BLaER1 treated with 17β-estradiol and CSF1 and Interleukin-3, amounts not matched to agents 10 nM and 100 nM (cell line): Measurements from ENCODE around the gene CCT8.
"Not testable (repeated sequence)": the region's sequence is repeated elsewhere in the genome, so short reads cannot be mapped to it uniquely, and the experiment has no call there.

ENCODE experiments used
- H3K27ac ChIP-seq, 11 experiments: shearing (Covaris generic); formaldehyde crosslinking; 2 replicates each; pipeline ENCODE4 v1.8.1; 2022
- H3K27me3 ChIP-seq, 11 experiments: shearing (Covaris generic); formaldehyde crosslinking; 2 replicates each; pipeline ENCODE4 v1.8.1; 2022
- H3K36me3 ChIP-seq, 11 experiments: shearing (Covaris generic); formaldehyde crosslinking; 2 replicates each; pipeline ENCODE4 v1.8.1; 2022
- H3K4me1 ChIP-seq, 10 experiments: shearing (Covaris generic); formaldehyde crosslinking; 2 replicates each; pipeline ENCODE4 v1.8.1; 2022
- H3K4me2 ChIP-seq, 11 experiments: shearing (Covaris generic); formaldehyde crosslinking; 2 replicates each; pipeline ENCODE4 v1.8.1; 2022
- H3K4me3 ChIP-seq, 10 experiments: shearing (Covaris generic); formaldehyde crosslinking; 2 replicates each; pipeline ENCODE4 v1.8.1; 2022
- H3K9ac ChIP-seq, 11 experiments: shearing (Covaris generic); formaldehyde crosslinking; 2 replicates each; pipeline ENCODE4 v1.8.1; 2022
- H3K9me3 ChIP-seq, 11 experiments: shearing (Covaris generic); formaldehyde crosslinking; replicated peaks in 1 of 11; 2 replicates each; pipeline ENCODE4 v1.8.1; 2022
- H4K20me1 ChIP-seq, 11 experiments: shearing (Covaris generic); formaldehyde crosslinking; 2 replicates each; pipeline ENCODE4 v1.8.1; 2022
- Cebpa-rat ChIP-seq, 11 experiments: shearing (Covaris generic); IDR thresholded peaks; 2 replicates each; pipeline ENCODE4 v1.8.1; 2022

The CCT8 gene

DNA sequence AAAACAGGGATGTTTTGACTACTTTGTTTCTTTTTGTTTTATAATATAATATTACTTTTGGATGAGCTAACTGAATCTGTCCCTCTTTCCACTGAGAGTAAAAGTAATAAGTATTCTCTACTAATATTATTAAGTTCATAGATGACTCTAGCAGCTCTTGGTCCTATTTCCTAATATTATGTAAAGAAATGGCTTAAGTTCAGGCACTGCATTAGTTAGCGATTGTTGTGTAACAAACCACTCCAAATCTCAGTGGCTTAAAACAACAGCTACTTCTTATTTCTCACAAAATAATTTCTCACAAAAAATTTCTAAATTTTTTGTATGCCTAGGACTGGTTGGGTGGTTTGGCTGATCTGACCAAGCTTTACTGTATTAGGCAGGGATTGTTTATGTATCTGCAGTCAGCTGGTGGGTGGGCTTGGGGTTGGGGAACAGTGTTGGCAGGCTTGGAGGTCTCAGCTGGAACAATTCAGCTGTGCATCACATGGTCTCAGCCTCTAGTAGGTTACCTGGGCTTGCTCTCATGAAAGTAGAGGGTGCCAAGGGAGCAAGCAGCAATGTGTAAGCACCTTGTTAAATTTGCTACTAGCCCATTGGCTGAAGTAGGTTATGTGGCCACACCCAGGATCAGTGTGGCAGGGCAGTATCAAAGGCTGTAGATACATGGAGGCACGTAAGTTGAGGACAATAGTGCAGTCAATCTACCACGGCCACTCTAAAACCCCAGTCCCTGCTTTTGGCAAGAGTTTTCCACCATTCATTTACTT is 8.8 kb upstream of the CCT8 start:
- Histone ChIP-seq H3K4me3 (no peak overlapping the region), H3K27me3 (no peaks in the 10 kb centered on the region), H3K4me1 (peaks cover 50 to 72% (median 60%) of the 10 kb centered on the region in 10 experiments), H3K27ac (peak overlapping the region in 1 of 11 experiments; percentile 85; a peak in 1 of 22 replicates), H3K9ac (no peak overlapping the region), H4K20me1 (no peaks in the 10 kb centered on the region), H3K9me3 (peaks cover 0 to 6% (median 5%) of the 10 kb centered on the region in 11 experiments; a peak in 15 of 22 replicates), H3K36me3 (no peaks in the 10 kb centered on the region), H3K4me2 (peak overlapping the region in 3 of 11 experiments; percentile 72 to 88 (median 80); a peak in 5 of 22 replicates)
- no peak for TF ChIP-seq Cebpa-rat (IDR thresholded peaks at IDR 0.05)

DNA sequence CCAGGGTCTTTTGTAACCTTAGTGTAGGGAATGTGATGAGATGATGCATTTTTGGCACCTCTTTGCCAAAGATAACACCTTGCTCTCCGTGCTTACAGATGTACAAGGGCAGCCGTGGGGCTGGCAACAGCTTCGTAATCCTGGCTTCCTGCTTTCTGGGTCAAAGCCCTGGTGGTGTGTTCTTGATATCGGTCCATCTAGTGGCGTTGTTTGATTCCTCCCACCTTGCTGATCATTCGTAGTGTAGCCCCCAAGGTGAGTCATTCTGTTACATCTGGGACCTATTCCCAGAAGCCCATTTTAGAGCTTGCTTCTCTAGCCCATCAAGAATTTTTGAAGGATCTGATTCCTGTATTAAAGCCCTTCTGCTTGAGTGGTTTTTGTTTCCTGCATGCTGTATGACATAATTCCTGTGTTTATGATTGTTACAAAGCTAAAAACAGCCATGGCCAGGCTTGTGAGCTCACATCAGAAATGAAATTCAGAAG is 7.0 kb upstream of the CCT8 start:
- Histone ChIP-seq H3K9me3 (peaks cover 0 to 23% (median 11%) of the 10 kb centered on the region in 11 experiments; a peak in 15 of 22 replicates), H3K9ac (peak overlapping the region; percentile 33 to 64 (median 55); a peak in 20 of 22 replicates)

DNA sequence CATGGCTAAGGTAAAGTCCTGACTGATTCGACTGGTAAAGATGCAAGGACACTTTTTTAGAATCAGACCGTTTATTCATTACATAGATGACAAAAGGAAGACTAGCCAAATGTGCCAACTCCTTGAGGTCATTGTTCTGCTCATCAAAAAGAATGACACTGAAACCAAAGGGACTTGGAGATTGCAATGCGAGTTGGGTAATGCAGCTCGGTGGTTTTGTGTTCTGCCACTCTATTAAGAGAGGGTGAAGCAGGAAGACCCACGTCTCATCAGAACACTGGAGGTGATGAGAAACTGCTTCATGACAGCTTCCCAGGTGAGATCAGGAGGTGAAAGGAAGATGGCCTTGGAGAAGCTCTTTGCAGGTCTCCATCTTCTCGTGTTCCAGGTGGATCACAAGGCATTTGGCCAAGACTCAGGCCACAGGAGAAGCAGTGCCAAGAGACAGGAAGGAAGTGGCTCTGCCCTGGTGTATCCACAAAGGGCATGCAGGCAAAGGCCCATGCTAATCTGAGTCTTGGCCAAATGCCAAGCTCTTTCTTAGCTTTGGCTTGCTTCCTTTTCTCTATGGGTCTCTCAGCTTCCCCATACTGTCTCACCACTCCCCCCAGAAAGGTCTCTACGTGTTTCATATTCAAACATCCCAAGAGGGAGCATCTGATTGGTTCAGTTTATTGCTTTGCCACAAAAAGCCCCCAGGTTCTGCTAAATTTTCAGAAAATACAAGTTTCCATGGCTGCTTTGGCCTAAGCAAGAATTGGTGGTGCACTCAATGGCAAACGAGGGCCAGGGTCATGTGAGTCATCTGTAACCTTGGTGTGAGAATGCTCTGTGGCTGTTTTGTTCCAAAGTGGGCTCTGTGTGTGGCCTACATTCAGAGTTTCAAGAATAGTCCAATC is 5.7 kb upstream of the CCT8 start:
- Histone ChIP-seq H3K27ac (peak overlapping the region; percentile 38 to 85 (median 81); a peak in 21 of 22 replicates), H3K9ac (peak overlapping the region in 8 of 11 experiments; percentile 42 to 64 (median 60); a peak in 12 of 22 replicates), H3K4me2 (peak overlapping the region; percentile 72 to 92 (median 83)), H3K9me3 (peaks cover 0 to 25% (median 11%) of the 10 kb centered on the region in 11 experiments; a peak in 15 of 22 replicates), H3K36me3 (no peaks in the 10 kb centered on the region), H4K20me1 (no peaks in the 10 kb centered on the region), H3K27me3 (no peaks in the 10 kb centered on the region), H3K4me1 (peaks cover 58 to 77% (median 69%) of the 10 kb centered on the region in 10 experiments), H3K4me3 (peak overlapping the region in 2 of 10 experiments; percentile 6 to 27; a peak in 2 of 20 replicates)
- TF ChIP-seq Cebpa-rat (IDR thresholded peaks at IDR 0.05): peak in 5 of 11 experiments; percentile 12 to 45 (median 43); a peak in 4 of 22 replicates

More for the DNA sequence above, 7.0 kb upstream of the CCT8 start:
- Histone ChIP-seq H3K4me3 (peak overlapping the region in 6 of 10 experiments; percentile 8 to 29 (median 18); a peak in 9 of 20 replicates), H4K20me1 (no peaks in the 10 kb centered on the region), H3K36me3 (no peaks in the 10 kb centered on the region), H3K4me1 (peaks cover 56 to 72% (median 64%) of the 10 kb centered on the region in 10 experiments), H3K27ac (peak overlapping the region; percentile 38 to 85 (median 81); a peak in 21 of 22 replicates), H3K27me3 (no peaks in the 10 kb centered on the region), H3K4me2 (peak overlapping the region; percentile 72 to 92 (median 83))
- no peak for TF ChIP-seq Cebpa-rat (IDR thresholded peaks at IDR 0.05)

DNA sequence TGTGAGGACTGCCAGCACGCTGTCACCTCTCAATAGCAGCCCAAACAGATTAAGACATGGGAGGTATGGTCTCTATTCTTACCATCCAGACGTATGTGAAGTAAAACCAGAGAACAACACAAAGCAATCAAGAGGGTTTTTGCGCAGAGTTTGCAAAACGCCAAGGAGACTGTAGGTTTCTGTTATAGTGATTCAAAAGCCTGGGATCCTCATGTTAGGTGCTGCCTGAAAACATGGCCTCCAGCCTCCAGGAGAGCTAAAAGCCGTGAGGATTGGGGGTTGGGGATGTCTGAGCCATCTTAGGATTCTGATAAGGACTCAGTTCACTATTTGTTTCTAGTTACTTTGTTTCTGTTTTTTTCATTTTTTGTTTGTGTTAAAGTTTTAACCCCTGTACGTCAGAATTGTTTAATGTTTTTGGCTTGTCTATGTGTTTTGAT is 4.2 kb upstream of the CCT8 start:
- Histone ChIP-seq H3K27me3 (no peaks in the 10 kb centered on the region), H3K4me1 (peaks cover 61 to 80% (median 72%) of the 10 kb centered on the region in 10 experiments), H3K9ac (peak overlapping the region; percentile 72 to 80 (median 77)), H3K4me3 (peak overlapping the region; percentile 49 to 70 (median 59)), H3K4me2 (peak overlapping the region; percentile 63 to 92 (median 76)), H3K9me3 (peaks cover 0 to 25% (median 11%) of the 10 kb centered on the region in 11 experiments; a peak in 15 of 22 replicates), H3K27ac (peak overlapping the region; percentile 65 to 85 (median 82); a peak in 21 of 22 replicates), H4K20me1 (peaks cover 0 to 7% (median 4%) of the 10 kb centered on the region in 11 experiments; a peak in 16 of 22 replicates), H3K36me3 (no peaks in the 10 kb centered on the region)
- no peak for TF ChIP-seq Cebpa-rat (IDR thresholded peaks at IDR 0.05)

DNA sequence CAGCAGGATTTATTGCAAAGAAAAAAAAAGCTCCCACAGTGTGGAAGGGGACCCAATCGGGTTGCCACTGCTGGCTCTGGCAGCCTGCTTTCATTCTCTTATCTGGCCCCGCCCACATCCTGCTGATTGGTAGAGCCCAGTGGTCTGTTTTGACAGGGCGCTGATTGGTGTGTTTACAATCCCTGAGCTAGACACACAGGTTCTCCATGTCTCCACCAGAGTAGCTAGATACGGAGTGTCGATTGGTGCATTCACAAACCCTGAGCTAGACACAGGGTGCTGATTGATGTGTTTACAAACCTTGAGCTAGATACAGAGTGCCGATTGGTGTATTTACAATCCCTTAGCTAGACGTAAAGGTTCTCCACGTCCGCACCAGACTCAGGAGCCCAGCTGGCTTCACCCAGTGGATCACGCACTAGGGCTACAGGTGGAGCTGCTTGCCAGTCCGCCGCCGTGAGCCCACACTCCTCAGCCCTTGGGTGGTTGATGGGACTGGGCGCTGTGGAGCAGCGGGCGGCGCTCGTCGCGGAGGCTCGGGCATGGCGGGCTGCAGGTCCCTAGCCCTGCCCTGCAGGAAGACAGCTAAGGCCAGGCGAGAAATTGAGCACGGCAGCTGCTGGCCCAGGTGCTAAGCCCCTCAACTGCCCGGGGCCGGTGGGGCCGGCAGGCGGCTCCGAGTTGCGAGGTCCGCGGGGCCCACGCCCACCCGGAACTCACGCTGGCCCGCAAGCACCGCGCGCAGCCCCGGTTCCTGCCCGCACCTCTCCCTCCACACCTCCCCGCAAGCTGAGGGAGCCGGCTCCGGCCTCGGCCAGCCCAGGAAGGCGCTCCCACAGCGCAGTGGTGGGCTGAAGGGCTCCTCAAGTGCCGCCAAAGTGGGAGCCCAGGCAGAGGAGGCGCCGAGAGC is 3.5 kb upstream of the CCT8 start:
- H3K9ac ChIP-seq: peak overlapping the region; percentile 72 to 80 (median 77)
- not testable (repeated sequence) for H3K36me3 ChIP-seq, H3K27me3 ChIP-seq
- H3K4me1 ChIP-seq: peaks cover 65 to 85% (median 74%) of the 10 kb centered on the region in 10 experiments
- peak overlapping the region; percentile 49 to 70 (median 59) for H3K4me3 ChIP-seq
- H3K4me2 ChIP-seq: peak overlapping the region; percentile 63 to 92 (median 76)
- H4K20me1 ChIP-seq: peaks cover 3 to 14% (median 11%) of the 10 kb centered on the region in 11 experiments; a peak in 21 of 22 replicates
- peak overlapping the region; percentile 65 to 85 (median 82); a peak in 21 of 22 replicates for H3K27ac ChIP-seq
- peaks cover 0 to 25% (median 11%) of the 10 kb centered on the region in 11 experiments; a peak in 15 of 22 replicates for H3K9me3 ChIP-seq

DNA sequence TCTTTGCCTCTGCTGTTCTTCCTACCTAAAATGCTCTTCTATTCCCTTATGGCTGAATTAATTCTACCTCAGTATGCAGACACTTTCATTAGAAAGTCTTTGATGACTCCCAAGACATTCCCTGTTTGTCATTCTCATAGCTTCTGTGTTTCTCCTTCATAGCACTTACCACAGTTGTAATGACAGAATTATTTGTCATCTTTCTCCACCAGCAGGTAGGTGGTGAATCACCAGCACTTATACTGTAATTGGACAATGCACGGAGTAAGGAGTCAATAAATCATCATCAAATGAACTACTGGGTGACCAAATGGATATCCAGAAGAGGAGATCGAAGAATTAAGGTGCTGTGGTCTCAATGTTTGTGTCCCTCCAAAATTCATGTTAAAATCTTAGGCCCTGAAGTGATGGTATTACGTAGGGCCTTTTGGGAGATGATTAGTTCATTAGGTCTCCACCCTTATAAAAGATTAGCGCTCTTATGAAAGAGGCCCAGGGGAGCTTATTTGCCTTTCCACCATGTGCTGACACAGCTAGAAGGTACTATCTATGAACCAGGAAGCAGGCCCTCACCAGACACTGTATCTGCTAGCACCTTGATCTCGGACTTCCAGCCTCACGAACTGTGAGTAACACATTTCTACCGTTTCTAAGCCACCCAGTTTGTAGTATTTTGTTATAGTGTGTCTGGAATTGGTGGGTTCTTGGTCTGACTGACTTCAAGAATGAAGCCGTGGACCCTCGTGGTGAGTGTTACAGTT is 2.4 kb upstream of the CCT8 start:
- Histone ChIP-seq H4K20me1 (peaks cover 14 to 25% (median 22%) of the 10 kb centered on the region in 11 experiments; a peak in 21 of 22 replicates), H3K4me2 (peak overlapping the region; percentile 63 to 92 (median 76)), H3K4me3 (peak overlapping the region in 2 of 10 experiments; percentile 52 to 63; a peak in 1 of 20 replicates), H3K27ac (peak overlapping the region; percentile 34 to 85 (median 82); a peak in 20 of 22 replicates), H3K9me3 (peaks cover 0 to 25% (median 11%) of the 10 kb centered on the region in 11 experiments; a peak in 15 of 22 replicates), H3K4me1 (peaks cover 65 to 86% (median 74%) of the 10 kb centered on the region in 10 experiments), H3K27me3 (no peaks in the 10 kb centered on the region), H3K9ac (peak overlapping the region in 6 of 11 experiments; percentile 45 to 62 (median 50); a peak in 10 of 22 replicates), H3K36me3 (peaks cover 0 to 14% (median 10%) of the 10 kb centered on the region in 11 experiments; a peak in 14 of 22 replicates)
- no peak for TF ChIP-seq Cebpa-rat (IDR thresholded peaks at IDR 0.05)

DNA sequence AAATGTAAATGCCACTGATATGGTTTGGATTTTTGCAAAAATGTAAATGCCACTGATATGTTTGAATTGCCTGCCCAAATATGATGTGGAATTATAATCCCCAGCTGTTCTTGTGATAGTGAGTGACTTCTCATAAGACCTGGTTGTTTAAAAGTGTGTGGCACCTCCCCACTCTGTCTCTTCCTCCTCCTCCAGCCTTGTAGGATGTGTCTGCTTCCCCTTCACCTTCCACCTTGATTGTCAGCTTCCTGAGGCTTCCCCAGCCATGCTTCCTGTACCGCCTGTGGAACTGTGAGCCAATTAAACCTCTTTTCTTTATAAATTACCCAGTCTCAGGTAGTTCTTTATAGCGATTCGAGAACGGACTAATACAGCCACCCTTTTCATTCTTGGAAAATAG is 1.3 kb upstream of the CCT8 start:
- no peaks in the 10 kb centered on the region for H3K27me3 ChIP-seq
- H3K27ac ChIP-seq: no peak overlapping the region; a peak in 2 of 22 replicates
- TF ChIP-seq Cebpa-rat (IDR thresholded peaks at IDR 0.05): no peak
- peaks cover 23 to 36% (median 33%) of the 10 kb centered on the region in 11 experiments; a peak in 21 of 22 replicates for H4K20me1 ChIP-seq
- H3K9ac ChIP-seq: no peak overlapping the region
- peaks cover 60 to 78% (median 66%) of the 10 kb centered on the region in 10 experiments for H3K4me1 ChIP-seq
- H3K4me3 ChIP-seq: no peak overlapping the region
- peak overlapping the region; percentile 7 to 87 (median 79); a peak in 17 of 22 replicates for H3K4me2 ChIP-seq
- H3K36me3 ChIP-seq: peaks cover 7 to 25% (median 20%) of the 10 kb centered on the region in 11 experiments
- peaks cover 0 to 25% (median 11%) of the 10 kb centered on the region in 11 experiments; a peak in 15 of 22 replicates for H3K9me3 ChIP-seq
